NCI-H2196 (cell line): ENCODE data around the gene MXRA7.

Experiments used
- DNase-seq: peaks from one replicate; lab custom pipeline; 2025; ENCODE audit not compliant: unreplicated experiment; lab: John Stamatoyannopoulos, UW

The MXRA7 gene

GRCh38 chr17:76697702-76698465 lies 12.9 kb downstream of the MXRA7 start:
- DNase-seq, result no peak

GRCh38 chr17:76696763-76697701 lies 13.7 kb downstream of the MXRA7 start:
- DNase-seq, result no peak

- DNase-seq, result no peak
Measured at GRCh38 chr17:76695059-76695831, 15.5 kb downstream of the MXRA7 start.

- DNase-seq, result no peak
Measured at GRCh38 chr17:76691379-76692191, 19.2 kb downstream of the MXRA7 start.

- DNase-seq, result no peak
Measured at GRCh38 chr17:76690596-76691280, 20.0 kb downstream of the MXRA7 start.

GRCh38 chr17:76689859-76690258 lies 20.9 kb downstream of the MXRA7 start:
- no peak for DNase-seq

GRCh38 chr17:76688165-76688622 lies 22.6 kb downstream of the MXRA7 start:
- no peak for DNase-seq

- DNase-seq, result no peak
Measured at GRCh38 chr17:76687298-76688164, 23.2 kb downstream of the MXRA7 start.

- DNase-seq, result no peak
Measured at GRCh38 chr17:76686538-76687297, 24.0 kb downstream of the MXRA7 start.

- DNase-seq, result no peak
Measured at GRCh38 chr17:76685846-76686245, 24.9 kb downstream of the MXRA7 start.

GRCh38 chr17:76685366-76685765 lies 25.4 kb downstream of the MXRA7 start:
- DNase-seq, result no peak

GRCh38 chr17:76684756-76685155 lies 26.0 kb downstream of the MXRA7 start:
- DNase-seq, result no peak

GRCh38 chr17:76683921-76684745 lies 26.6 kb downstream of the MXRA7 start:
- no peak for DNase-seq

GRCh38 chr17:76683011-76683755 lies 27.6 kb downstream of the MXRA7 start:
- DNase-seq, result no peak

- DNase-seq, result no peak
Measured at GRCh38 chr17:76682296-76682695, 28.5 kb downstream of the MXRA7 start.
